Measurements from ENCODE around the gene UBE2R2. TPM values are rescaled to one million over a fixed set of nuclear protein-coding genes. Genes with fewer than 3 reads are reported as not detected.

UBE2R2 gene
- total RNA-seq, 2 experiments from 2014 or later = 22.7 to 24.5 TPM

GRCh38 chr9:33914887-33915628 is 98.1 kb downstream of the UBE2R2 start:
- H3K9me3 Mint-ChIP-seq = no peaks in the 10 kb centered on the region
- TF ChIP-seq CTCF (IDR thresholded peaks at IDR 0.05) = no peak
- peak overlapping the region; percentile 32 for H3K27ac Mint-ChIP-seq
- ATAC-seq (ENCODE audit: poor library complexity) (no peak), DNase-seq (no peak)
- peaks cover 76% of the 10 kb centered on the region for H3K36me3 Mint-ChIP-seq (ENCODE audit: low read depth)
- intact Hi-C loops (cut with DNase I, micrococcal nuclease) = no loop called here
- no peak overlapping the region for H3K4me3 ChIP-seq (ENCODE audit: low read length)
- ChIA-PET POLR2A (interaction anchor here (0.6 kb wide), 1 partner anchor 502 kb away, joined by 4 read pairs; no protein-coding TSS in a partner anchor), CTCF (interaction anchor here (0.7 kb wide), 1 partner anchor 459 kb away, joined by 3 read pairs; no protein-coding TSS in a partner anchor)
- H3K27me3 ChIP-seq (ENCODE audit: control insufficient read depth in 1 of 2, insufficient read depth in 2 of 2, low read length in 2 of 2) = no peaks in the 10 kb centered on the region
- no peak overlapping the region for H3K27ac ChIP-seq (ENCODE audit: low read depth in 1 of 2, low read length in 2 of 2)
- H3K4me3 Mint-ChIP-seq = no peak overlapping the region
- peaks cover 60% of the 10 kb centered on the region for H3K36me3 ChIP-seq (ENCODE audit: insufficient read depth, low read length)
- no peaks in the 10 kb centered on the region for H3K9me3 ChIP-seq (ENCODE audit: control insufficient read depth in 1 of 2, insufficient read depth in 1 of 2, low read length in 2 of 2)
- H3K4me1 Mint-ChIP-seq (ENCODE audit: low read depth) = no peaks in the 10 kb centered on the region
- H3K27me3 Mint-ChIP-seq = no peaks in the 10 kb centered on the region
- H3K4me1 ChIP-seq (ENCODE audit: insufficient read depth, low read length) = no peaks in the 10 kb centered on the region

GRCh38 chr9:33917036-33917435 is 100.1 kb downstream of the UBE2R2 start:
- no peak for TF ChIP-seq CTCF (IDR thresholded peaks at IDR 0.05)
- no peaks in the 10 kb centered on the region for H3K27me3 ChIP-seq (ENCODE audit: control insufficient read depth in 1 of 2, insufficient read depth in 2 of 2, low read length in 2 of 2)
- H3K4me3 Mint-ChIP-seq = no peak overlapping the region
- CTCF ChIA-PET = interaction anchor here (0.7 kb wide), 1 partner anchor 415 kb away, joined by 4 read pairs; no protein-coding TSS in a partner anchor
- no peaks in the 10 kb centered on the region for H3K4me1 ChIP-seq (ENCODE audit: insufficient read depth, low read length)
- H3K27ac ChIP-seq (ENCODE audit: low read depth in 1 of 2, low read length in 2 of 2) = no peak overlapping the region
- peaks cover 69% of the 10 kb centered on the region for H3K36me3 ChIP-seq (ENCODE audit: insufficient read depth, low read length)
- no peaks in the 10 kb centered on the region for H3K9me3 Mint-ChIP-seq
- H3K4me3 ChIP-seq (ENCODE audit: low read length) = no peak overlapping the region
- POLR2A ChIA-PET = no interaction called here
- intact Hi-C loops (cut with DNase I, micrococcal nuclease) = no loop called here
- no peak for ATAC-seq (ENCODE audit: poor library complexity)
- no peaks in the 10 kb centered on the region for H3K27me3 Mint-ChIP-seq
- peaks cover 90% of the 10 kb centered on the region for H3K36me3 Mint-ChIP-seq (ENCODE audit: low read depth)
- no peak for DNase-seq
- peak overlapping the region; percentile 32 for H3K27ac Mint-ChIP-seq
- no peaks in the 10 kb centered on the region for H3K4me1 Mint-ChIP-seq (ENCODE audit: low read depth)
- no peaks in the 10 kb centered on the region for H3K9me3 ChIP-seq (ENCODE audit: control insufficient read depth in 1 of 2, insufficient read depth in 1 of 2, low read length in 2 of 2)

GRCh38 chr9:33919276-33919897 is 102.4 kb downstream of the UBE2R2 start:
- POLR2A ChIA-PET = no interaction called here
- no peak overlapping the region for H3K4me3 ChIP-seq (ENCODE audit: low read length)
- H3K9me3 Mint-ChIP-seq = no peaks in the 10 kb centered on the region
- H3K36me3 ChIP-seq (ENCODE audit: insufficient read depth, low read length) = peaks cover 78% of the 10 kb centered on the region
- no peaks in the 10 kb centered on the region for H3K27me3 Mint-ChIP-seq
- H3K4me3 Mint-ChIP-seq = no peak overlapping the region
- intact Hi-C loops (cut with DNase I, micrococcal nuclease) = no loop called here
- no peaks in the 10 kb centered on the region for H3K4me1 ChIP-seq (ENCODE audit: insufficient read depth, low read length)
- no peak overlapping the region for H3K27ac ChIP-seq (ENCODE audit: low read depth in 1 of 2, low read length in 2 of 2)
- no peaks in the 10 kb centered on the region for H3K9me3 ChIP-seq (ENCODE audit: control insufficient read depth in 1 of 2, insufficient read depth in 1 of 2, low read length in 2 of 2)
- ATAC-seq (ENCODE audit: poor library complexity) (no peak), DNase-seq (no peak)
- H3K27ac Mint-ChIP-seq = peak overlapping the region; percentile 62
- no peaks in the 10 kb centered on the region for H3K4me1 Mint-ChIP-seq (ENCODE audit: low read depth)
- TF ChIP-seq CTCF (IDR thresholded peaks at IDR 0.05) = no peak
- H3K27me3 ChIP-seq (ENCODE audit: control insufficient read depth in 1 of 2, insufficient read depth in 2 of 2, low read length in 2 of 2) = no peaks in the 10 kb centered on the region
- peaks cover 98% of the 10 kb centered on the region for H3K36me3 Mint-ChIP-seq (ENCODE audit: low read depth)
- CTCF ChIA-PET = interaction anchor here (0.6 kb wide), 1 partner anchor 846 kb away, joined by 3 read pairs; no protein-coding TSS in a partner anchor

Measured in CD4-positive, alpha-beta T cell (primary cell).